ENCODE results near the gene GBP5. TPM values are rescaled to one million over a fixed set of nuclear protein-coding genes. Genes with fewer than 3 reads are reported as not detected.

The GBP5 gene
- polyA plus RNA-seq, 1 of the 3 experiments (the other 2 are of a cell fraction), result 0.08 TPM

DNA sequence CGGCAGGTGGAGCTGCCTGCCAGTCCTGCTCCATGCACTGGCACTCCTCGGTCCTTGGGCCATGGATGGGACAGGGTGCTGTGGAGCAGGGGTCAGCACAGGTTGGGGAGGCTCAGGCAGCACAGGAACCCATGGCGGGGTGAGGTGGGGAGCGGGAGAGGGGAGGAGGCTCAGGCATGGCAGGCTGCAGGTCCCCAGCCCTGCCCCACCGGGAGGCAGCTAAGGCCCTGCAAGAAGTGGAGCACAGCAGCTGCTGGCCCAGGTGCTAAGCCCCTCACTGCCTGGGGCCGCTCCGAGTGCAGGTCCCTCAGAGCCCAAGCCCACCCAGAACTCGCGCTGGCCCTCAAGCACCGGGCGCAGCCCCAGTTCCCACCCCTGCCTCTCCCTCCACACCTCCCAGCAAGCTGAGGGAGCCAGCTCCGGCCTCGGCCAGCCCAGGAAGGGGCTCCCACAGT lies 691 bp upstream of the GBP5 start:
- H3K9ac ChIP-seq, result no peak overlapping the region
- H3K4me1 ChIP-seq (ENCODE audit: control insufficient read depth in 1 of 2, insufficient read depth in 2 of 2, low read depth in 1 of 2, low read length in 1 of 2), result peaks cover 0 to 7% of the 10 kb centered on the region in 2 experiments; a peak in 2 of 4 replicates
- POLR2A ChIA-PET, result no interaction called here
- CTCF ChIA-PET, result no interaction called here
- H3K79me2 ChIP-seq (ENCODE audit: insufficient read depth), result no peaks in the 10 kb centered on the region
- H3K9me3 ChIP-seq, result no peaks in the 10 kb centered on the region
- no peak overlapping the region for H3K4me3 ChIP-seq (ENCODE audit: low read depth in 2 of 2, low read length in 1 of 2)
- WGBS (ENCODE audit: low lambda C conversion rate), result 68% methylated on average over 8 of the region's 13 CpGs
- no peak overlapping the region for H3K27ac ChIP-seq (ENCODE audit: low read depth in 2 of 2, low read length in 1 of 2)
- H4K20me1 ChIP-seq (ENCODE audit: insufficient read depth), result no peaks in the 10 kb centered on the region
- H2AFZ ChIP-seq (ENCODE audit: low read depth), result no peak overlapping the region
- peaks cover 9% of the 10 kb centered on the region for H3F3A ChIP-seq (replicated peaks; ENCODE audit: insufficient read depth)
- no peaks in the 10 kb centered on the region for H3K36me3 ChIP-seq (replicated peaks in 1 of 2; ENCODE audit: control insufficient read depth in 1 of 2, insufficient read depth in 2 of 2, low read length in 1 of 2)
- DNase-seq, result no peak
- no peaks in the 10 kb centered on the region for H3K27me3 ChIP-seq (ENCODE audit: insufficient read depth)
- H3K4me2 ChIP-seq, result no peak overlapping the region
- no peak for TF ChIP-seq TCF12 (IDR thresholded peaks at IDR 0.05)
- TF ChIP-seq POLR2AphosphoS5 (IDR thresholded peaks at IDR 0.05; ENCODE audit: low read depth, low read length), result no peak
- TF ChIP-seq USF1 (IDR thresholded peaks at IDR 0.05; ENCODE audit: borderline replicate concordance, low read depth), result no peak
- no peaks in the 10 kb centered on the region for H3K9me2 ChIP-seq

GRCh38 chr1:89271341-89272015 lies 1.2 kb downstream of the GBP5 start:
- Histone ChIP-seq H3K27me3 (ENCODE audit: insufficient read depth) (no peaks in the 10 kb centered on the region), H3K4me3 (ENCODE audit: low read depth in 2 of 2, low read length in 1 of 2) (no peak overlapping the region), H3F3A (replicated peaks; ENCODE audit: insufficient read depth) (peaks cover 9% of the 10 kb centered on the region), H2AFZ (ENCODE audit: low read depth) (no peak overlapping the region), H3K36me3 (replicated peaks in 1 of 2; ENCODE audit: control insufficient read depth in 1 of 2, insufficient read depth in 2 of 2, low read length in 1 of 2) (no peaks in the 10 kb centered on the region), H3K27ac (ENCODE audit: low read depth in 2 of 2, low read length in 1 of 2) (peak overlapping the region in 1 of 2 experiments; percentile 25; a peak in 2 of 4 replicates), H3K79me2 (ENCODE audit: insufficient read depth) (no peaks in the 10 kb centered on the region), H4K20me1 (ENCODE audit: insufficient read depth) (no peaks in the 10 kb centered on the region), H3K9me3 (no peaks in the 10 kb centered on the region), H3K9me2 (no peaks in the 10 kb centered on the region), H3K4me1 (ENCODE audit: control insufficient read depth in 1 of 2, insufficient read depth in 2 of 2, low read depth in 1 of 2, low read length in 1 of 2) (peaks cover 0 to 7% of the 10 kb centered on the region in 2 experiments; a peak in 2 of 4 replicates), H3K9ac (no peak overlapping the region), H3K4me2 (0 out of 2 replicates have a peak overlapping the region, but pooled peaks have one; percentile 0)
- no peak for DNase-seq
- CTCF ChIA-PET, result no interaction called here
- POLR2A ChIA-PET, result no interaction called here
- TF ChIP-seq SMC3 (IDR thresholded peaks at IDR 0.05; ENCODE audit: low read depth, low read length) (no peak), RCOR1 (IDR thresholded peaks at IDR 0.05; ENCODE audit: low read length) (no peak), EZH2phosphoT487 (IDR thresholded peaks at IDR 0.05; ENCODE audit: borderline replicate concordance, low read depth) (no peak), PBX3 (IDR thresholded peaks at IDR 0.05) (no peak), FOSL2 (IDR thresholded peaks at IDR 0.05; ENCODE audit: borderline replicate concordance, low read depth) (0 out of 2 replicates have a peak, but pooled peaks have one; percentile 12), RAD21 (IDR thresholded peaks at IDR 0.05; ENCODE audit: low read length) (no peak), CTCF (IDR thresholded peaks at IDR 0.05) (no peak)
- TF ChIP-seq, protein P1, sequence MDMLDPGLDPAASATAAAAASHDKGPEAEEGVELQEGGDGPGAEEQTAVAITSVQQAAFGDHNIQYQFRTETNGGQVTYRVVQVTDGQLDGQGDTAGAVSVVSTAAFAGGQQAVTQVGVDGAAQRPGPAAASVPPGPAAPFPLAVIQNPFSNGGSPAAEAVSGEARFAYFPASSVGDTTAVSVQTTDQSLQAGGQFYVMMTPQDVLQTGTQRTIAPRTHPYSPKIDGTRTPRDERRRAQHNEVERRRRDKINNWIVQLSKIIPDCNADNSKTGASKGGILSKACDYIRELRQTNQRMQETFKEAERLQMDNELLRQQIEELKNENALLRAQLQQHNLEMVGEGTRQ (IDR thresholded peaks at IDR 0.05; ENCODE audit: borderline replicate concordance, low read depth, low read length), result no peak
- 47% methylated on average over 3 of the region's 3 CpGs for WGBS (ENCODE audit: low lambda C conversion rate)

All from SK-N-SH (cell line).